ENCODE data around the gene CD70.
"Not testable (repeated sequence)": the region's sequence is repeated elsewhere in the genome, so short reads cannot be mapped to it uniquely, and the experiment has no call there.

Gene CD70

GRCh38 chr19:6582515-6583484, 8.2 kb downstream of the CD70 start:
- H3K9ac ChIP-seq (ENCODE audit: low read depth, low read length, poor library complexity); H2BK12ac ChIP-seq (ENCODE audit: low read length); H2BK15ac ChIP-seq (ENCODE audit: low read length); H3K18ac ChIP-seq (ENCODE audit: low read length); H3K4me1 ChIP-seq (ENCODE audit: control insufficient read depth in 2 of 2, insufficient read depth in 1 of 2, low read depth in 1 of 2, low read length in 2 of 2); H3K4me3 ChIP-seq (ENCODE audit: low read length in 2 of 2); H3K36me3 ChIP-seq (replicated peaks in 1 of 2; ENCODE audit: control insufficient read depth in 2 of 2, insufficient read depth in 2 of 2, low read length in 2 of 2); H2AK5ac ChIP-seq (ENCODE audit: low read depth, low read length); H3K4ac ChIP-seq (ENCODE audit: low read length); H3K79me1 ChIP-seq (ENCODE audit: low read depth, low read length); H2BK5ac ChIP-seq (ENCODE audit: low read length); H3K14ac ChIP-seq (ENCODE audit: low read length); H3K4me2 ChIP-seq (ENCODE audit: insufficient read depth, low read length, poor library complexity, severe bottlenecking); H4K8ac ChIP-seq (ENCODE audit: low read depth, low read length); H3K23ac ChIP-seq (ENCODE audit: low read depth, low read length, poor library complexity); H2BK120ac ChIP-seq (ENCODE audit: low read depth, low read length); H2AFZ ChIP-seq (ENCODE audit: low read length); DNase-seq (ENCODE audit: low spot score); H3K9me3 ChIP-seq (replicated peaks in 1 of 2; ENCODE audit: control insufficient read depth in 2 of 2, insufficient read depth in 1 of 2, low read depth in 1 of 2, low read length in 2 of 2); H4K91ac ChIP-seq (ENCODE audit: low read depth, low read length, poor library complexity); H3K27ac ChIP-seq (replicated peaks; ENCODE audit: low read length): not testable (repeated sequence)
- peaks cover 9 to 20% (median 19%) of the 10 kb centered on the region in 3 experiments for H3K27me3 ChIP-seq (ENCODE audit: control insufficient read depth in 3 of 3, insufficient read depth in 3 of 3, low read depth in 1 of 3, low read length in 3 of 3)
- no CpG with 5 or more reads among the region's 16 CpGs for WGBS, 2 donors (ENCODE audit: extremely low coverage in 2 of 2, insufficient read length in 2 of 2, insufficient replicate concordance in 1 of 2)

- DNase-seq (ENCODE audit: low spot score), result no peak
- peaks cover 2 to 5% of the 10 kb centered on the region in 2 donors for H3K9me3 ChIP-seq (replicated peaks in 1 of 2; ENCODE audit: control insufficient read depth in 2 of 2, insufficient read depth in 1 of 2, low read depth in 1 of 2, low read length in 2 of 2)
- H3K18ac ChIP-seq (ENCODE audit: low read length), result no peak overlapping the region
- H4K8ac ChIP-seq (ENCODE audit: low read depth, low read length), result no peak overlapping the region
- H3K9ac ChIP-seq (ENCODE audit: low read depth, low read length, poor library complexity), result no peak overlapping the region
- no peak overlapping the region for H3K23ac ChIP-seq (ENCODE audit: low read depth, low read length, poor library complexity)
- H2AFZ ChIP-seq (ENCODE audit: low read length), result no peak overlapping the region
- no peak overlapping the region for H2BK12ac ChIP-seq (ENCODE audit: low read length)
- H3K79me1 ChIP-seq (ENCODE audit: low read depth, low read length), result no peaks in the 10 kb centered on the region
- H2BK120ac ChIP-seq (ENCODE audit: low read depth, low read length), result no peak overlapping the region
- no peak overlapping the region for H4K91ac ChIP-seq (ENCODE audit: low read depth, low read length, poor library complexity)
- no peak overlapping the region for H2BK5ac ChIP-seq (ENCODE audit: low read length)
- H2AK5ac ChIP-seq (ENCODE audit: low read depth, low read length), result no peak overlapping the region
- H3K4ac ChIP-seq (ENCODE audit: low read length), result no peak overlapping the region
- no peak overlapping the region for H3K4me2 ChIP-seq (ENCODE audit: insufficient read depth, low read length, poor library complexity, severe bottlenecking)
- no peak overlapping the region for H3K27ac ChIP-seq (replicated peaks; ENCODE audit: low read length)
- H3K36me3 ChIP-seq (replicated peaks in 1 of 2; ENCODE audit: control insufficient read depth in 2 of 2, insufficient read depth in 2 of 2, low read length in 2 of 2), result no peaks in the 10 kb centered on the region
- no peak overlapping the region for H3K4me3 ChIP-seq (ENCODE audit: low read length in 2 of 2)
- H2BK15ac ChIP-seq (ENCODE audit: low read length), result no peak overlapping the region
- no CpG with 5 or more reads among the region's 8 CpGs for WGBS, 2 donors (ENCODE audit: extremely low coverage in 2 of 2, insufficient read length in 2 of 2, insufficient replicate concordance in 1 of 2)
- no peak overlapping the region for H3K14ac ChIP-seq (ENCODE audit: low read length)
- H3K4me1 ChIP-seq (ENCODE audit: control insufficient read depth in 2 of 2, insufficient read depth in 1 of 2, low read depth in 1 of 2, low read length in 2 of 2), result peaks cover 0 to 7% of the 10 kb centered on the region in 2 donors
- H3K27me3 ChIP-seq (ENCODE audit: control insufficient read depth in 3 of 3, insufficient read depth in 3 of 3, low read depth in 1 of 3, low read length in 3 of 3), result no peaks in the 10 kb centered on the region
Measured at GRCh38 chr19:6580313-6580712, 10.6 kb downstream of the CD70 start.

- Histone ChIP-seq H3K4ac (ENCODE audit: low read length) (no peak overlapping the region), H3K18ac (ENCODE audit: low read length) (no peak overlapping the region), H3K79me1 (ENCODE audit: low read depth, low read length) (no peaks in the 10 kb centered on the region), H3K27ac (replicated peaks; ENCODE audit: low read length) (no peak overlapping the region), H4K91ac (ENCODE audit: low read depth, low read length, poor library complexity) (no peak overlapping the region), H3K4me1 (ENCODE audit: control insufficient read depth in 2 of 2, insufficient read depth in 1 of 2, low read depth in 1 of 2, low read length in 2 of 2) (peaks cover 0 to 7% of the 10 kb centered on the region in 2 donors), H3K36me3 (replicated peaks in 1 of 2; ENCODE audit: control insufficient read depth in 2 of 2, insufficient read depth in 2 of 2, low read length in 2 of 2) (no peaks in the 10 kb centered on the region), H2AK5ac (ENCODE audit: low read depth, low read length) (no peak overlapping the region), H3K9ac (ENCODE audit: low read depth, low read length, poor library complexity) (no peak overlapping the region), H3K4me3 (ENCODE audit: low read length in 2 of 2) (no peak overlapping the region), H2BK5ac (ENCODE audit: low read length) (no peak overlapping the region), H3K14ac (ENCODE audit: low read length) (no peak overlapping the region), H2BK120ac (ENCODE audit: low read depth, low read length) (no peak overlapping the region), H3K23ac (ENCODE audit: low read depth, low read length, poor library complexity) (no peak overlapping the region), H2AFZ (ENCODE audit: low read length) (no peak overlapping the region), H3K9me3 (replicated peaks in 1 of 2; ENCODE audit: control insufficient read depth in 2 of 2, insufficient read depth in 1 of 2, low read depth in 1 of 2, low read length in 2 of 2) (peaks cover 2 to 5% of the 10 kb centered on the region in 2 donors), H3K27me3 (ENCODE audit: control insufficient read depth in 3 of 3, insufficient read depth in 3 of 3, low read depth in 1 of 3, low read length in 3 of 3) (no peaks in the 10 kb centered on the region), H2BK12ac (ENCODE audit: low read length) (no peak overlapping the region), H4K8ac (ENCODE audit: low read depth, low read length) (no peak overlapping the region), H3K4me2 (ENCODE audit: insufficient read depth, low read length, poor library complexity, severe bottlenecking) (no peak overlapping the region), H2BK15ac (ENCODE audit: low read length) (no peak overlapping the region)
- WGBS, 2 donors (ENCODE audit: extremely low coverage in 2 of 2, insufficient read length in 2 of 2, insufficient replicate concordance in 1 of 2), result no CpG with 5 or more reads among the region's 7 CpGs
- no peak for DNase-seq (ENCODE audit: low spot score)
Measured at GRCh38 chr19:6579450-6580178, 11.3 kb downstream of the CD70 start.

All from neuronal stem cell (in vitro differentiated cells).